IMR-90 (cell line): ENCODE measurements around the gene FAM184A. TPM values are rescaled to one million over a fixed set of nuclear protein-coding genes. Genes with fewer than 3 reads are reported as not detected.

Experiments
- ATAC-seq: fragments of 200-7000 bp; cut with Tn5 transposase; 2 replicates; pipeline ENCODE4 v1.9.1; 2020; ENCODE audit warnings: low read depth, mild to moderate bottlenecking, moderate library complexity
- BruUV-seq: library from RNA; stranded (reverse); fragments of 400-500 nt; replicated peaks from 2 replicates; lab custom pipeline; 2021; lab: Mats Ljungman, UMichigan
- CTCF ChIA-PET: fragments of 300-600 bp; formaldehyde crosslinking; extraction: SDS; loops from one replicate; lab custom pipeline; 2021; ENCODE audit warnings: antibody characterized with exemption; lab: Yijun Ruan, JAX
- POLR2A ChIA-PET: fragments of 300-600 bp; sonication (Branson Sonifier 250); formaldehyde crosslinking; loops from one replicate; lab custom pipeline; 2022; ENCODE audit warnings: antibody characterized with exemption; ENCODE audit not compliant: unreplicated experiment; lab: Charles Lee
- DNase-seq: peaks from one replicate; pipeline ENCODE4 v3.0.0; 2013
- H2AFZ ChIP-seq: replicated peaks from 2 replicates; pipeline ENCODE3; 2013; ENCODE audit warnings: low read length, mild to moderate bottlenecking; ENCODE audit not compliant: poor library complexity
- H2AK5ac ChIP-seq: 2 replicates; pipeline ENCODE4 v1.6.1; 2013; ENCODE audit warnings: low read depth, low read length, inconsistent platforms
- H2AK9ac ChIP-seq: replicated peaks from 2 replicates; pipeline ENCODE3; 2013; ENCODE audit warnings: mild to moderate bottlenecking, low read depth, low read length, moderate library complexity; ENCODE audit not compliant: poor library complexity
- H2BK120ac ChIP-seq: 2 replicates; pipeline ENCODE4 v1.6.1; 2013; ENCODE audit warnings: low read depth, low read length, inconsistent platforms
- H2BK15ac ChIP-seq: 3 replicates; pipeline ENCODE4 v1.6.1; 2013; ENCODE audit warnings: low read depth, low read length, inconsistent platforms
- H2BK20ac ChIP-seq: 2 replicates; pipeline ENCODE4 v1.6.1; 2013; ENCODE audit warnings: low read depth, mild to moderate bottlenecking, inconsistent platforms, low read length, moderate library complexity
- H2BK5ac ChIP-seq: 2 replicates; pipeline ENCODE4 v1.6.1; 2013; ENCODE audit warnings: mild to moderate bottlenecking, low read depth, low read length, inconsistent platforms; ENCODE audit not compliant: poor library complexity, severe bottlenecking
- H3K14ac ChIP-seq: replicated peaks from 2 replicates; pipeline ENCODE4 v1.6.1; 2013; ENCODE audit warnings: low read depth, low read length, inconsistent platforms
- H3K18ac ChIP-seq: 2 replicates; pipeline ENCODE4 v1.6.1; 2013; ENCODE audit warnings: low read depth, low read length, control low read depth
- H3K23ac ChIP-seq: 2 replicates; pipeline ENCODE4 v1.6.1; 2013; ENCODE audit warnings: low read depth, low read length, inconsistent platforms
- H3K27ac ChIP-seq: 2 replicates; pipeline ENCODE4 v1.5.1; 2013; ENCODE audit warnings: mild to moderate bottlenecking, control low read depth, low read length; ENCODE audit not compliant: insufficient read depth
- H3K27me3 ChIP-seq: 2 replicates; pipeline ENCODE4 v1.6.1; 2013; ENCODE audit warnings: low read length; ENCODE audit not compliant: control insufficient read depth, insufficient read depth
- H3K36me3 ChIP-seq: 2 replicates; pipeline ENCODE4 v1.6.1; 2013; ENCODE audit warnings: low read length, mixed read lengths; ENCODE audit not compliant: control insufficient read depth, insufficient read depth
- H3K4ac ChIP-seq: 2 replicates; pipeline ENCODE4 v1.6.1; 2013; ENCODE audit warnings: low read depth, low read length, inconsistent platforms
- H3K4me1 ChIP-seq: 2 replicates; pipeline ENCODE4 v1.6.1; 2013; ENCODE audit warnings: low read length, mixed read lengths; ENCODE audit not compliant: control insufficient read depth, insufficient read depth
- H3K4me2 ChIP-seq: 2 replicates; pipeline ENCODE4 v1.6.1; 2013; ENCODE audit warnings: low read depth, mild to moderate bottlenecking, control low read depth, low read length, moderate library complexity
- H3K4me3 ChIP-seq: 2 replicates; pipeline ENCODE4 v1.5.1; 2013; ENCODE audit warnings: low read depth, mild to moderate bottlenecking, control low read depth, low read length, moderate library complexity; ENCODE audit not compliant: insufficient read depth
- H3K56ac ChIP-seq: 2 replicates; pipeline ENCODE4 v1.6.1; 2013; ENCODE audit warnings: low read length, inconsistent platforms; ENCODE audit not compliant: insufficient read depth; ENCODE audit errors: extremely low read depth
- H3K79me1 ChIP-seq, 2 experiments: 2 replicates each; pipeline ENCODE4 v1.6.1; 2013; ENCODE audit warnings: low read length in 2 of 2, inconsistent platforms in 1 of 2, low read depth in 1 of 2
- H3K9ac ChIP-seq: 2 replicates; pipeline ENCODE4 v1.6.1; 2013; ENCODE audit warnings: low read depth, low read length, control low read depth
- H3K9me1 ChIP-seq: 2 replicates; pipeline ENCODE4 v1.6.1; 2013; ENCODE audit warnings: low read length, inconsistent platforms; ENCODE audit not compliant: insufficient read depth
- H3K9me3 ChIP-seq: 2 replicates; pipeline ENCODE4 v1.6.1; 2013; ENCODE audit warnings: low read length; ENCODE audit not compliant: control insufficient read depth, insufficient read depth
- H4K20me1 ChIP-seq: 2 replicates; pipeline ENCODE4 v1.6.1; 2013; ENCODE audit warnings: low read length, inconsistent platforms; ENCODE audit not compliant: insufficient read depth
- H4K5ac ChIP-seq: 2 replicates; pipeline ENCODE4 v1.6.1; 2013; ENCODE audit warnings: mild to moderate bottlenecking, low read depth, low read length, control low read depth
- H4K8ac ChIP-seq, 2 experiments: 2 replicates each; pipeline ENCODE4 v1.6.1; 2013; ENCODE audit warnings: low read depth in 2 of 2, low read length in 2 of 2, control low read depth in 1 of 2, inconsistent platforms in 1 of 2
- H4K91ac ChIP-seq: 2 replicates; pipeline ENCODE4 v1.6.1; 2013; ENCODE audit warnings: low read depth, low read length, inconsistent platforms; ENCODE audit not compliant: insufficient read depth
- BHLHE40 ChIP-seq: fragments of 150-350 bp; IDR thresholded peaks from 2 replicates; pipeline ENCODE4 v1.6.1; 2016; ENCODE audit warnings: mild to moderate bottlenecking, low read depth, low read length
- CEBPB ChIP-seq: IDR thresholded peaks from 2 replicates; pipeline ENCODE4 v1.6.1; 2012; ENCODE audit warnings: low read depth, low read length, improper control_type of control experiment
- CHD1 ChIP-seq: IDR thresholded peaks from 2 replicates; pipeline ENCODE4 v1.6.1; 2012; ENCODE audit warnings: low read depth, low read length, improper control_type of control experiment
- CTCF ChIP-seq: conservative IDR thresholded peaks from 2 replicates; pipeline ENCODE4 v1.5.1; 2012; ENCODE audit warnings: mild to moderate bottlenecking, low read depth, low read length, improper control_type of control experiment
- ELK1 ChIP-seq: fragments of 150-350 bp; IDR thresholded peaks from 2 replicates; pipeline ENCODE4 v1.6.1; 2016; ENCODE audit warnings: low read depth, mild to moderate bottlenecking, low read length, moderate library complexity, borderline replicate concordance
- FOS ChIP-seq: fragments of 150-350 bp; IDR thresholded peaks from 2 replicates; pipeline ENCODE4 v1.6.1; 2016; ENCODE audit warnings: low read depth, low read length
- MAFK ChIP-seq: IDR thresholded peaks from 2 replicates; pipeline ENCODE4 v1.6.1; 2012; ENCODE audit warnings: low read depth, low read length, improper control_type of control experiment
- MAZ ChIP-seq: IDR thresholded peaks from 2 replicates; pipeline ENCODE4 v1.6.1; 2012; ENCODE audit warnings: low read depth, mild to moderate bottlenecking, low read length, improper control_type of control experiment, moderate library complexity, borderline replicate concordance
- MXI1 ChIP-seq: IDR thresholded peaks from 2 replicates; pipeline ENCODE4 v1.6.1; 2012; ENCODE audit warnings: low read depth, mild to moderate bottlenecking, low read length, moderate library complexity, borderline replicate concordance
- NFE2L2 ChIP-seq: fragments of 150-350 bp; IDR thresholded peaks from 2 replicates; pipeline ENCODE4 v1.6.1; 2016; ENCODE audit warnings: low read depth, mild to moderate bottlenecking, low read length
- POLR2A ChIP-seq: IDR thresholded peaks from 2 replicates; pipeline ENCODE4 v1.6.1; 2012; ENCODE audit warnings: mild to moderate bottlenecking, low read depth, low read length
- RCOR1 ChIP-seq: IDR thresholded peaks from 2 replicates; pipeline ENCODE4 v1.6.1; 2012; ENCODE audit warnings: mild to moderate bottlenecking, low read length, improper control_type of control experiment; ENCODE audit not compliant: insufficient replicate concordance
- RFX5 ChIP-seq: IDR thresholded peaks from 2 replicates; pipeline ENCODE4 v1.8.0; 2012; ENCODE audit warnings: low read depth, mild to moderate bottlenecking, low read length, moderate library complexity
- SMC3 ChIP-seq: fragments of 150-350 bp; IDR thresholded peaks from 2 replicates; pipeline ENCODE4 v1.6.1; 2016; ENCODE audit warnings: low read depth, mild to moderate bottlenecking, antibody characterized with exemption, low read length, moderate library complexity
- USF2 ChIP-seq: fragments of 150-350 bp; IDR thresholded peaks from 2 replicates; pipeline ENCODE4 v1.6.1; 2017; ENCODE audit warnings: mild to moderate bottlenecking, antibody characterized with exemption, low read length, low read depth
- WGBS, 2 experiments: methylation state at CpG; one replicate each; pipeline versions ENCODE4 v1.1.5 to v1.1.7; 2013; ENCODE audit warnings: missing lambda C conversion rate in 2 of 2; ENCODE audit not compliant: insufficient read length in 1 of 2; ENCODE audit errors: extremely low coverage in 2 of 2; 5-methylcytosine and 5-hydroxymethylcytosine counted together
- dilution Hi-C: fragments of 300-500 bp; cut with HindIII; formaldehyde crosslinking; loops from one replicate; pipeline ENCODE4 v1.14.3; 2018; ENCODE audit warnings: low sequenced_read_pairs; ENCODE audit not compliant: unreplicated experiment
- in situ Hi-C: fragments of 300-500 bp; cut with MboI; formaldehyde crosslinking; loops from 3 replicates; pipeline ENCODE4 v1.14.3; 2019; ENCODE audit warnings: low sequenced_read_pairs, inconsistent platforms, mixed read lengths
- intact Hi-C: fragments of 100-400 bp; cut with micrococcal nuclease; formaldehyde crosslinking; loops from 2 replicates; pipeline ENCODE4 v1.10.0; 2022
- polyA plus RNA-seq, 3 experiments: library from polyadenylated mRNA; depleted of rRNA; stranded (reverse); fragments of >200 nt; gene quantifications; 2 replicates each; pipeline ENCODE4 v1.2.3, GENCODE V29; 2012; ENCODE audit warnings: low replicate concordance in 1 of 3
- total RNA-seq: library from RNA; depleted of rRNA; stranded (reverse); fragments of >200 nt; gene quantifications from 2 replicates; pipeline ENCODE4 v1.2.3, GENCODE V29; 2012

Gene FAM184A
- total and polyA plus RNA-seq, 2 of the 4 experiments (the other 2 are of a cell fraction), result 0.03 TPM; not detected in 1

- Histone ChIP-seq H3K56ac (no peak overlapping the region), H3K27me3 (peaks cover 5% of the 10 kb centered on the region; the same call in 1 of the 2 replicates), H3K4me2 (no peak overlapping the region), H4K20me1 (no peaks in the 10 kb centered on the region), H3K18ac (no peak overlapping the region), H2BK5ac (no peak overlapping the region), H3K27ac (no peak overlapping the region), H2BK15ac (no peak overlapping the region), H3K4me1 (no peaks in the 10 kb centered on the region), H3K79me1 (no peaks in the 10 kb centered on the region), H4K5ac (no peak overlapping the region), H2AFZ (no peak overlapping the region), H2BK20ac (no peak overlapping the region), H2AK9ac (no peak overlapping the region), H2AK5ac (no peak overlapping the region), H3K23ac (no peak overlapping the region), H3K9me3 (no peaks in the 10 kb centered on the region), H4K91ac (no peak overlapping the region), H3K4me3 (no peak overlapping the region), H2BK120ac (no peak overlapping the region), H3K4ac (no peak overlapping the region), H3K36me3 (no peaks in the 10 kb centered on the region), H3K9ac (no peak overlapping the region), H3K9me1 (no peaks in the 10 kb centered on the region), H3K14ac (no peak overlapping the region), H4K8ac (no peak overlapping the region)
- dilution Hi-C loops, result no loop called here
- intact Hi-C loops, result loop anchor here (5.0 kb wide), 1 partner anchor 831 kb away; no protein-coding TSS in a partner anchor
- in situ Hi-C loops, result no loop called here
- TF ChIP-seq USF2 (no peak), CHD1 (no peak), MXI1 (no peak), MAFK (no peak), RCOR1 (no peak), RFX5 (no peak), POLR2A (no peak), MAZ (no peak), CTCF (no peak), SMC3 (no peak), BHLHE40 (no peak), CEBPB (no peak), ELK1 (no peak), NFE2L2 (no peak), FOS (no peak)
- ChIA-PET CTCF (no interaction called here), POLR2A (no interaction called here)
- BruUV-seq, result no TSS peak
- no peak for DNase-seq
- 80% methylated on average over 2 of the region's 4 CpGs; no CpG with 5 or more reads in 1 of the 2 experiments for WGBS, 2 experiments
- no peak for ATAC-seq
Observed at GRCh38 chr6:119112812-119113530, 34.5 kb upstream of the FAM184A start.
